Activated T-cell treated with anti-CD3 and anti-CD28 coated beads, Interleukin-2, amount 50 U/mL, for 72 hours (primary cell): ENCODE measurements around the gene MESD. TPM values are rescaled to one million over a fixed set of nuclear protein-coding genes. Genes with fewer than 3 reads are reported as not detected.

ENCODE experiments used
- ATAC-seq, 2 donors: fragments of 150-1000 bp; cut with Tn5 transposase; replicated peaks in 1 of 2; 2 replicates each; pipeline ENCODE4 v1.10.0; 2021; ENCODE audit warnings: moderate library complexity in 2 of 2, mild to moderate bottlenecking in 1 of 2
- DNase-seq, 2 donors: peaks; one replicate each; pipeline ENCODE4 v3.0.0; 2021 to 2022; ENCODE audit warnings: mixed read lengths in 1 of 2
- H3K27ac Mint-ChIP-seq: one replicate; pipeline ENCODE4 v1.8.0; 2022; ENCODE audit warnings: mild to moderate bottlenecking, moderate library complexity, mixed read lengths
- H3K27me3 Mint-ChIP-seq: one replicate; pipeline ENCODE4 v1.8.0; 2022; ENCODE audit warnings: low read depth, mixed read lengths
- H3K36me3 Mint-ChIP-seq, 2 donors: one replicate each; pipeline ENCODE4 v1.8.0; 2022; ENCODE audit warnings: mixed read lengths in 2 of 2, mild to moderate bottlenecking in 1 of 2; ENCODE audit not compliant: insufficient read depth in 2 of 2
- H3K4me1 Mint-ChIP-seq: one replicate; pipeline ENCODE4 v1.8.0; 2022; ENCODE audit warnings: low read depth, mixed read lengths
- H3K4me3 Mint-ChIP-seq, 2 donors: one replicate each; pipeline ENCODE4 v1.8.0; 2022; ENCODE audit warnings: mild to moderate bottlenecking in 2 of 2, mixed read lengths in 2 of 2, moderate library complexity in 2 of 2
- H3K9me3 Mint-ChIP-seq, 2 donors: one replicate each; pipeline ENCODE4 v1.8.0; 2022; ENCODE audit warnings: mixed read lengths in 2 of 2
- total RNA-seq, 2 donors: library from RNA; stranded (reverse); gene quantifications; one replicate each; pipeline ENCODE4 v1.2.3, GENCODE V29; 2022

MESD gene
- total RNA-seq, 2 donors from 2014 or later, result 19.6 to 23.8 TPM

- Mint-ChIP-seq H3K27ac (no peak overlapping the region), H3K36me3 (peaks cover 0 to 2% of the 10 kb centered on the region in 2 donors), H3K4me1 (peaks cover 32% of the 10 kb centered on the region), H3K4me3 (no peak overlapping the region), H3K9me3 (peaks cover 0 to 6% of the 10 kb centered on the region in 2 donors), H3K27me3 (no peaks in the 10 kb centered on the region)
- peak; percentile 12 to 23 for DNase-seq
- no peak for ATAC-seq
These were observed 6.6 kb upstream of the MESD start for GRCh38 chr15:80996247-80996646.

GRCh38 chr15:80992441-80992840 lies 2.8 kb upstream of the MESD start:
- H3K4me3 Mint-ChIP-seq, result no peak overlapping the region
- H3K27ac Mint-ChIP-seq, result no peak overlapping the region
- no peaks in the 10 kb centered on the region for H3K27me3 Mint-ChIP-seq
- ATAC-seq (no peak), DNase-seq (no peak)
- peaks cover 37% of the 10 kb centered on the region for H3K4me1 Mint-ChIP-seq
- H3K9me3 Mint-ChIP-seq, result peaks cover 0 to 6% of the 10 kb centered on the region in 2 donors
- peaks cover 12 to 13% of the 10 kb centered on the region in 2 donors for H3K36me3 Mint-ChIP-seq

DNA sequence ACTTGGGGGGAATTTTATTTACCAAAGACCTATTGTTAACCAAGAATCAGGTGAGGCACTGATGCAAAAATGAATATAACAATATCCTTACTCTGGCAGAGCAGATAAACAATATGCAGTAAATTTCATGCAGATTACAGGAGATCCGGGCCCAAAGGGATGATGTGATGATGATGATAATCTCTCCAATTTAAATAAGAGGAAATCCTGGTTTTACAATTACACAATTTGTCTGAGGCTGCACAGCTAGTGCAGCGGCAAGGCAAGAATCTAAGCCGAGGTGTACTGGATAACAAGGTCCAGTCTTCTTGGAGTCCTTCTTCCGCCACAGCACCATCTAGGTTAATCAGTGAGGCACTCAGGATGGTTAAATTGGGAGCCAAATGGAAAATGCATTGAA lies 2.4 kb upstream of the MESD start:
- H3K4me3 Mint-ChIP-seq, result no peak overlapping the region
- H3K27me3 Mint-ChIP-seq, result no peaks in the 10 kb centered on the region
- H3K36me3 Mint-ChIP-seq, result peaks cover 12 to 13% of the 10 kb centered on the region in 2 donors
- ATAC-seq, result no peak
- peaks cover 41% of the 10 kb centered on the region for H3K4me1 Mint-ChIP-seq
- no peak for DNase-seq
- H3K27ac Mint-ChIP-seq, result no peak overlapping the region
- peaks cover 0 to 4% of the 10 kb centered on the region in 2 donors for H3K9me3 Mint-ChIP-seq

DNA sequence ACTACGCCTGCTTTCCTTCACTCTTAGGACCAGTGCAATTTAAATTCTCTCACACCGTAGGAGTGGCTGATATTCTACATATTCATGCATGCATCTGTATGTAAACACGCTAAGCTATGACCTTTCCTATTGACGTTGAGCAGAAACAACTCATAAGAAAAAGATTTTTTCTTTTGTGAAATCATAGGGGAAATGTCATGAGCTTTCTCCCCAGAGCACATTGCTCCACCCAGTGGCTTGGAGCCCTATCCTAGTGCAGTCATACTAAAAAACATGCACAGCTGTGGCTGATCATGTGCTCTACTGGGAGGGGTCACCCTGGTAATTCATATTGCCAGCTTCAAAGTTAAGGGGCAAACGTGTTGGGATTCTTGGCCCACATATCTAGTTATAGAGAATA lies 1.8 kb upstream of the MESD start:
- peaks cover 12 to 13% of the 10 kb centered on the region in 2 donors for H3K36me3 Mint-ChIP-seq
- peaks cover 47% of the 10 kb centered on the region for H3K4me1 Mint-ChIP-seq
- H3K27me3 Mint-ChIP-seq, result no peaks in the 10 kb centered on the region
- peaks cover 0 to 4% of the 10 kb centered on the region in 2 donors for H3K9me3 Mint-ChIP-seq
- no peak overlapping the region for H3K27ac Mint-ChIP-seq
- ATAC-seq, result peak in 1 of 2 donors; percentile 19
- DNase-seq, result peak; percentile 17 to 33
- H3K4me3 Mint-ChIP-seq, result peak overlapping the region in 1 of 2 donors; percentile 55

DNA sequence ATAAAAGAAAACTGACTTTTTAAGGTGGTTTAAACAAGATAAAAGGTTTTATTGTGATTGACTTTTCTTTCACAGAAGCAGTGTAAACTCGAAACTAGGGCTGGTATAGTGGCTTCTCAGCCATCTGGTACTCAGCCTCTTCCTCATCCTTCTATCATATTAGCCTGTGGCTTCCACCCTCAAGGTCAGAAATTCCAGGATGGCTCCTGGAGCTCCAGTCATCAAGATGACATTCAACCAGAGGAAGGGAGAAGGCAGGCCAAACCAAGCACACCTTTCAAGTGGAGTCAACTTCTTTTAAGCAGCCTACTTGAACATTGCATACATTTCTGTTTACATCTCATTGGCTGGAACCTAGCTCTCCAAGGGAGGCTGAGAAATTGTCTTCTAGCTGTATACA lies 1.3 kb upstream of the MESD start:
- Mint-ChIP-seq H3K4me3 (peak overlapping the region in 1 of 2 donors; percentile 45), H3K36me3 (peaks cover 11 to 12% of the 10 kb centered on the region in 2 donors), H3K9me3 (no peaks in the 10 kb centered on the region), H3K27ac (no peak overlapping the region), H3K4me1 (peaks cover 52% of the 10 kb centered on the region), H3K27me3 (no peaks in the 10 kb centered on the region)
- ATAC-seq, result no peak
- DNase-seq, result no peak

DNA sequence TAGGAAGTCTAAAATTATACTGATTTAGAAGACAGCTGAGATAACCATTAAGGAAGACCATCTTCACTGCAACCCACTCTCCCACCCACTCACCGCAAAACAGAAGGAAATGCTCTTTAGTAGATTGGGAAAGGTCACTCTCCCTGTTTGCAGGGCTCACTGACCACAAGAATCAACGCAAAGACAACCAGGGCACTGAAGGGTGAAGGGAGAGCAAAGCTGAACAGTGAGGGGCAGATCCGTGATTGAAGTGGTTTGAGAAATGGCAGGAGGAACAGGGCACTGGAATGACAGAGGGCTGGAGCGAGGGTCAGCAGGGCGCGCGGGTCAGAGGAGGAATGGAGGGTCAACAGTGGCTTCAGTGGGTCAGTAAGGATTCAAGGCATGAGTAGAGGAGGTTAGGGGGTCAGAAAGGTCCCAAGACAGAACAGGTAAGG lies 520 bp downstream of the MESD start:
- Mint-ChIP-seq H3K4me3 (peak overlapping the region; percentile 95 to 98), H3K36me3 (peaks cover 11 to 12% of the 10 kb centered on the region in 2 donors), H3K4me1 (peaks cover 68% of the 10 kb centered on the region), H3K9me3 (no peaks in the 10 kb centered on the region), H3K27ac (peak overlapping the region; percentile 92), H3K27me3 (no peaks in the 10 kb centered on the region)
- no peak for ATAC-seq
- DNase-seq, result no peak

- H3K36me3 Mint-ChIP-seq, result peaks cover 11 to 12% of the 10 kb centered on the region in 2 donors
- DNase-seq, result no peak
- H3K27ac Mint-ChIP-seq, result peak overlapping the region; percentile 92
- peaks cover 70% of the 10 kb centered on the region for H3K4me1 Mint-ChIP-seq
- no peaks in the 10 kb centered on the region for H3K27me3 Mint-ChIP-seq
- H3K9me3 Mint-ChIP-seq, result no peaks in the 10 kb centered on the region
- no peak for ATAC-seq
- H3K4me3 Mint-ChIP-seq, result peak overlapping the region; percentile 95 to 98
These were observed 1.3 kb downstream of the MESD start for GRCh38 chr15:80988148-80988796.

GRCh38 chr15:80986487-80986886 lies 3.1 kb downstream of the MESD start:
- H3K36me3 Mint-ChIP-seq, result peaks cover 11 to 12% of the 10 kb centered on the region in 2 donors
- H3K9me3 Mint-ChIP-seq, result no peaks in the 10 kb centered on the region
- DNase-seq (no peak), ATAC-seq (no peak)
- peak overlapping the region; percentile 79 for H3K27ac Mint-ChIP-seq
- H3K4me3 Mint-ChIP-seq, result peak overlapping the region; percentile 31 to 65
- no peaks in the 10 kb centered on the region for H3K27me3 Mint-ChIP-seq
- H3K4me1 Mint-ChIP-seq, result peaks cover 66% of the 10 kb centered on the region

- peaks cover 11 to 12% of the 10 kb centered on the region in 2 donors for H3K36me3 Mint-ChIP-seq
- ATAC-seq (no peak), DNase-seq (no peak)
- no peaks in the 10 kb centered on the region for H3K9me3 Mint-ChIP-seq
- H3K4me1 Mint-ChIP-seq, result peaks cover 61% of the 10 kb centered on the region
- H3K27me3 Mint-ChIP-seq, result no peaks in the 10 kb centered on the region
- H3K4me3 Mint-ChIP-seq, result no peak overlapping the region
- no peak overlapping the region for H3K27ac Mint-ChIP-seq
These were observed 3.6 kb downstream of the MESD start for GRCh38 chr15:80985981-80986380.

GRCh38 chr15:80984856-80985255 lies 4.8 kb downstream of the MESD start:
- H3K27ac Mint-ChIP-seq, result peak overlapping the region; percentile 2
- peaks cover 11 to 12% of the 10 kb centered on the region in 2 donors for H3K36me3 Mint-ChIP-seq
- ATAC-seq (no peak), DNase-seq (no peak)
- no peaks in the 10 kb centered on the region for H3K27me3 Mint-ChIP-seq
- H3K9me3 Mint-ChIP-seq, result no peaks in the 10 kb centered on the region
- peaks cover 58% of the 10 kb centered on the region for H3K4me1 Mint-ChIP-seq
- H3K4me3 Mint-ChIP-seq, result peak overlapping the region in 1 of 2 donors; percentile 10

DNA sequence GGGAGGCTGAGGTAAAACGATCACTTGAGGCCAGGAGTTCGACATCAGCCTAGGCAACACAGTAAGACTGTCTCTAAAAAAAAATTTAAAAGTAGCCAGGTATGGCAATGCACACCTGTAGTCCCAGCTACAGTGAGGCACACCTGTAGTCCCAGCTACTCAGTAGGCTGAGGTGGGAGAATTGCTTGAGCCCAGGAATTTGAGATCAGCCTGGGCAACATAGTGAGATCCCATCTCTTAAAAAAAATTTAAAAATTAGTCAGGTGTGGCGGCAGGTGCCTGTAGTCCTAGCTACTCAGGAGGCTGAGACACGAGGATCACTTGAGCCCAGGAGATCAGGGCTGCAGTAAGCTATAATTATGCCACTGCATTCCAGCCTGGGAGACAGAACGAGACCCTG lies 6.8 kb downstream of the MESD start:
- Mint-ChIP-seq H3K4me3 (no peak overlapping the region), H3K36me3 (peaks cover 5 to 7% of the 10 kb centered on the region in 2 donors), H3K27ac (peak overlapping the region; percentile 74), H3K4me1 (peaks cover 64% of the 10 kb centered on the region), H3K9me3 (no peaks in the 10 kb centered on the region), H3K27me3 (no peaks in the 10 kb centered on the region)
- ATAC-seq (no peak), DNase-seq (no peak)

- peak overlapping the region; percentile 74 for H3K27ac Mint-ChIP-seq
These were observed 7.4 kb downstream of the MESD start for GRCh38 chr15:80982205-80982604.

GRCh38 chr15:80979538-80980200 lies 9.9 kb downstream of the MESD start:
- H3K4me1 Mint-ChIP-seq, result peaks cover 53% of the 10 kb centered on the region
- peaks cover 5 to 10% of the 10 kb centered on the region in 2 donors for H3K36me3 Mint-ChIP-seq
- no peaks in the 10 kb centered on the region for H3K9me3 Mint-ChIP-seq
- DNase-seq, result no peak
- H3K27me3 Mint-ChIP-seq, result no peaks in the 10 kb centered on the region
- H3K4me3 Mint-ChIP-seq, result no peak overlapping the region
- no peak for ATAC-seq
- H3K27ac Mint-ChIP-seq, result peak overlapping the region; percentile 19

More at GRCh38 chr15:80982205-80982604, 7.4 kb downstream of the MESD start:
- H3K36me3 Mint-ChIP-seq, result peaks cover 5 to 10% of the 10 kb centered on the region in 2 donors
- peaks cover 65% of the 10 kb centered on the region for H3K4me1 Mint-ChIP-seq
- peak overlapping the region in 1 of 2 donors; percentile 7 for H3K4me3 Mint-ChIP-seq
- no peaks in the 10 kb centered on the region for H3K9me3 Mint-ChIP-seq
- peak in 1 of 2 donors; percentile 43 for ATAC-seq
- peak in 1 of 2 donors; percentile 21 for DNase-seq
- no peaks in the 10 kb centered on the region for H3K27me3 Mint-ChIP-seq
